HCT116 (cell line): ENCODE data around the gene SPTBN4.

Experiments used
- ELF1 ChIP-seq: IDR thresholded peaks from 2 replicates; pipeline ENCODE4 v1.6.1; 2012; ENCODE audit warnings: low read depth, borderline replicate concordance
- EZH2 ChIP-seq: fragments of 200-600 bp; sonication (generic); IDR thresholded peaks from 2 replicates; pipeline ENCODE4 v1.6.1; 2017; ENCODE audit warnings: antibody characterized with exemption, mixed run types
- EZH2phosphoT487 ChIP-seq: fragments of 200-600 bp; IDR thresholded peaks from 2 replicates; pipeline ENCODE4 v1.6.1; 2018; ENCODE audit warnings: antibody characterized with exemption, borderline replicate concordance
- FOSL1 ChIP-seq: IDR thresholded peaks from 2 replicates; pipeline ENCODE4 v1.6.1; 2012; ENCODE audit warnings: low read depth
- POLR2A ChIP-seq: IDR thresholded peaks from 2 replicates; pipeline ENCODE4 v1.7.0; 2011; ENCODE audit warnings: borderline replicate concordance; ENCODE audit not compliant: insufficient read depth, insufficient read length; ENCODE audit errors: extremely low read depth
- POLR2AphosphoS5 ChIP-seq: IDR thresholded peaks from 2 replicates; pipeline ENCODE4 v1.6.1; 2011; ENCODE audit warnings: mild to moderate bottlenecking, low read depth, low read length, moderate library complexity
- REST ChIP-seq: IDR thresholded peaks from 2 replicates; pipeline ENCODE4 v1.6.1; 2012; ENCODE audit warnings: low read depth
- SIN3A ChIP-seq: IDR thresholded peaks from 2 replicates; pipeline ENCODE4 v1.6.1; 2012; ENCODE audit warnings: low read depth
- TCF7L2 ChIP-seq: IDR thresholded peaks from 2 replicates; pipeline ENCODE4 v1.7.0; 2011; ENCODE audit warnings: borderline replicate concordance, inconsistent platforms; ENCODE audit not compliant: insufficient read depth, insufficient read length; ENCODE audit errors: extremely low read depth
- TF ChIP-seq, protein P1 (sequence below), 3 experiments: fragments of 200-600 bp in 1 of 3; sonication (generic) in 1 of 3; IDR thresholded peaks in 2 of 3; conservative IDR thresholded peaks in 1 of 3; 2 replicates each; pipeline ENCODE4 v1.5.1; 2012 to 2017; ENCODE audit warnings: low read depth in 2 of 3, low read length in 2 of 3, antibody characterized with exemption in 1 of 3, borderline replicate concordance in 1 of 3, control low read depth in 1 of 3, mild to moderate bottlenecking in 1 of 3, mixed read lengths in 1 of 3, mixed run types in 1 of 3, moderate library complexity in 1 of 3; ENCODE audit not compliant: insufficient read depth in 1 of 3

- TF ChIP-seq, protein P1, sequence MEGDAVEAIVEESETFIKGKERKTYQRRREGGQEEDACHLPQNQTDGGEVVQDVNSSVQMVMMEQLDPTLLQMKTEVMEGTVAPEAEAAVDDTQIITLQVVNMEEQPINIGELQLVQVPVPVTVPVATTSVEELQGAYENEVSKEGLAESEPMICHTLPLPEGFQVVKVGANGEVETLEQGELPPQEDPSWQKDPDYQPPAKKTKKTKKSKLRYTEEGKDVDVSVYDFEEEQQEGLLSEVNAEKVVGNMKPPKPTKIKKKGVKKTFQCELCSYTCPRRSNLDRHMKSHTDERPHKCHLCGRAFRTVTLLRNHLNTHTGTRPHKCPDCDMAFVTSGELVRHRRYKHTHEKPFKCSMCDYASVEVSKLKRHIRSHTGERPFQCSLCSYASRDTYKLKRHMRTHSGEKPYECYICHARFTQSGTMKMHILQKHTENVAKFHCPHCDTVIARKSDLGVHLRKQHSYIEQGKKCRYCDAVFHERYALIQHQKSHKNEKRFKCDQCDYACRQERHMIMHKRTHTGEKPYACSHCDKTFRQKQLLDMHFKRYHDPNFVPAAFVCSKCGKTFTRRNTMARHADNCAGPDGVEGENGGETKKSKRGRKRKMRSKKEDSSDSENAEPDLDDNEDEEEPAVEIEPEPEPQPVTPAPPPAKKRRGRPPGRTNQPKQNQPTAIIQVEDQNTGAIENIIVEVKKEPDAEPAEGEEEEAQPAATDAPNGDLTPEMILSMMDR (IDR thresholded peaks at IDR 0.05 in 2 of 3, conservative IDR thresholded peaks at IDR 0.05 in 1 of 3; ENCODE audit: borderline replicate concordance in 1 of 3, insufficient read depth in 1 of 3, low read depth in 2 of 3, low read length in 2 of 3): no peak
- no peak for TF ChIP-seq FOSL1
- TF ChIP-seq SIN3A: no peak
- no peak for TF ChIP-seq POLR2AphosphoS5
- no peak for TF ChIP-seq TCF7L2
- no peak for TF ChIP-seq POLR2A
- no peak for TF ChIP-seq ELF1
- TF ChIP-seq EZH2: no peak
- TF ChIP-seq REST: no peak
- no peak for TF ChIP-seq EZH2phosphoT487
These were observed 2.2 kb downstream of the SPTBN4 start for GRCh38 chr19:40469011-40469410.
